Adrenal gland (tissue), 12 donors: ENCODE measurements around the gene AHRR. TPM values are rescaled to one million over a fixed set of nuclear protein-coding genes. Genes with fewer than 3 reads are reported as not detected.

ENCODE experiments used
- DNase-seq, 7 donors: peaks; one replicate each; pipeline ENCODE4 v3.0.0-alpha.2; 2019 to 2020
- H3K27ac ChIP-seq, 5 donors: fragments of 200-600 bp; sonication (generic) in 4 of 5; 1 replicate in 3 of 5; 2 replicates in 2 of 5; pipeline versions ENCODE4 v1.5.1 to v1.8.0; 2016 to 2020; ENCODE audit warnings: mild to moderate bottlenecking in 1 of 5
- H3K27me3 ChIP-seq: fragments of 200-600 bp; 2 replicates; pipeline ENCODE4 v1.8.0; 2021
- H3K36me3 ChIP-seq, 2 donors: fragments of 200-600 bp; replicated peaks in 1 of 2; 1 replicate in 1 of 2; 2 replicates in 1 of 2; pipeline versions ENCODE4 v1.5.1 to v1.8.0; 2018 to 2022
- H3K4me1 ChIP-seq, 2 donors: fragments of 200-600 bp; replicated peaks in 1 of 2; 1 replicate in 1 of 2; 2 replicates in 1 of 2; pipeline versions ENCODE4 v1.5.1 to v1.8.0; 2018 to 2021
- H3K4me3 ChIP-seq, 4 donors: fragments of 200-600 bp; sonication (generic) in 3 of 4; one replicate each; pipeline ENCODE4 v1.5.1; 2016 to 2018
- H3K9me3 ChIP-seq, 3 donors: fragments of 200-600 bp; sonication (generic) in 1 of 3; replicated peaks in 1 of 3; 1 replicate in 2 of 3; 2 replicates in 1 of 3; pipeline versions ENCODE4 v1.5.1 to v1.8.0; 2016 to 2021
- CTCF ChIP-seq, 6 experiments: fragments of 450-650 bp in 4 of 6; fragments of 200-600 bp in 2 of 6; sonication (generic) in 1 of 6; IDR thresholded peaks; 1 replicate in 5 of 6; 2 replicates in 1 of 6; pipeline versions ENCODE4 v1.5.1 to v1.8.0; 2016 to 2021; ENCODE audit warnings: antibody characterized with exemption in 6 of 6, mild to moderate bottlenecking in 2 of 6, moderate library complexity in 1 of 6
- POLR2A ChIP-seq, 2 donors: fragments of 450-650 bp; IDR thresholded peaks; one replicate each; pipeline ENCODE4 v1.6.1; 2017; ENCODE audit warnings: antibody characterized with exemption in 2 of 2, mild to moderate bottlenecking in 2 of 2, moderate library complexity in 1 of 2
- WGBS, 4 donors: extraction: QIAGEN DNeasy Blood & Tissue Kit in 2 of 4; methylation state at CpG; one replicate each; pipeline versions ENCODE4 v1.1.5 to v1.1.7; 2013 to 2017; 5-methylcytosine and 5-hydroxymethylcytosine counted together
- intact Hi-C, 2 donors: fragments of 100-400 bp; cut with DNase I; formaldehyde crosslinking; loops; one replicate each; pipeline versions ENCODE4 v1.14.1 to v1.15.0; 2022 to 2023
- polyA plus RNA-seq, 3 donors: library from polyadenylated mRNA; stranded (reverse); fragments of 200-250 nt in 2 of 3; fragments of 350-450 nt in 1 of 3; fragmentation: Illumina TruSeq in 1 of 3; extraction: RNeasy Lipid Tissue Mini Kit (QIAGEN cat#74804) in 1 of 3; gene quantifications; one replicate each; pipeline ENCODE4 v1.2.3, GENCODE V29; 2013 to 2014
- total RNA-seq, 9 donors: library from RNA; depleted of rRNA in 4 of 9; stranded (reverse); fragments of >200 nt in 4 of 9; fragments of 120-200 nt in 1 of 9; fragmentation: NEBNext Ultra II Directional in 1 of 9; extraction: Animal tissue kit (Norgen Biotek cat#: 25700) in 1 of 9; gene quantifications; one replicate each; pipeline versions ENCODE4 v1.1.0 to v1.2.4, GENCODE V29; 2013 to 2023
- donor health status: healthy with polysubstance abuse.
- donor health status: Bipolar disorder and iron deficiency.
- donor health status: DM: yes; HTN: yes; CAD: no.
- donor health status: DM: no; HTN: no; CAD: no.
- donor health status: DM: no; HTN: no; CAD: no.
- donor health status: DM: yes; HTN: yes; CAD: no.

Gene AHRR
- total and polyA plus RNA-seq, 12 donors: 0.17 to 3.6 (median 0.99) TPM

GRCh38 chr5:421901-422300 is 100.4 kb downstream of the AHRR start:
- Histone ChIP-seq H3K27me3 (no peaks in the 10 kb centered on the region), H3K36me3 (no peaks in the 10 kb centered on the region), H3K4me1 (no peaks in the 10 kb centered on the region), H3K27ac (no peak overlapping the region), H3K4me3 (no peak overlapping the region), H3K9me3 (no peaks in the 10 kb centered on the region)
- TF ChIP-seq CTCF (IDR thresholded peaks at IDR 0.05) (no peak), POLR2A (IDR thresholded peaks at IDR 0.05) (no peak)
- 85 to 95% (median 93%) methylated on average over 12 to 13 of the region's 13 CpGs for WGBS, 4 donors
- intact Hi-C loops: no loop called here
- no peak for DNase-seq

- no peaks in the 10 kb centered on the region for H3K36me3 ChIP-seq
- 86 to 90% (median 90%) methylated on average over 32 of the region's 32 CpGs for WGBS, 4 donors
- peak in 1 of 7 donors; percentile 5 for DNase-seq
- H3K27ac ChIP-seq: no peak overlapping the region
- no peaks in the 10 kb centered on the region for H3K4me1 ChIP-seq
- H3K9me3 ChIP-seq: no peaks in the 10 kb centered on the region
- TF ChIP-seq POLR2A (IDR thresholded peaks at IDR 0.05) (no peak), CTCF (IDR thresholded peaks at IDR 0.05) (no peak)
- no peaks in the 10 kb centered on the region for H3K27me3 ChIP-seq
- no peak overlapping the region for H3K4me3 ChIP-seq
- intact Hi-C loops: no loop called here
Observed at GRCh38 chr5:422323-423232, 101.1 kb downstream of the AHRR start.

GRCh38 chr5:423233-423565 is 101.7 kb downstream of the AHRR start:
- 79 to 93% (median 88%) methylated on average over 8 to 9 of the region's 9 CpGs for WGBS, 4 donors
- Histone ChIP-seq H3K27me3 (no peaks in the 10 kb centered on the region), H3K4me1 (no peaks in the 10 kb centered on the region), H3K27ac (no peak overlapping the region), H3K4me3 (no peak overlapping the region), H3K36me3 (no peaks in the 10 kb centered on the region), H3K9me3 (no peaks in the 10 kb centered on the region)
- peak in 1 of 7 donors; percentile 5 for DNase-seq
- TF ChIP-seq CTCF (IDR thresholded peaks at IDR 0.05) (no peak), POLR2A (IDR thresholded peaks at IDR 0.05) (no peak)
- intact Hi-C loops: no loop called here

GRCh38 chr5:423626-424261 is 102.2 kb downstream of the AHRR start:
- Histone ChIP-seq H3K4me1 (no peaks in the 10 kb centered on the region), H3K36me3 (no peaks in the 10 kb centered on the region), H3K27me3 (no peaks in the 10 kb centered on the region), H3K27ac (no peak overlapping the region), H3K9me3 (no peaks in the 10 kb centered on the region), H3K4me3 (no peak overlapping the region)
- 81 to 87% (median 82%) methylated on average over 11 to 24 of the region's 24 CpGs for WGBS, 4 donors
- peak in 1 of 7 donors; percentile 12 for DNase-seq
- intact Hi-C loops: no loop called here
- TF ChIP-seq POLR2A (IDR thresholded peaks at IDR 0.05) (no peak), CTCF (IDR thresholded peaks at IDR 0.05) (no peak)
